Endothelial cell of hepatic sinusoid (primary cell): ENCODE data around the gene ZNF491.
"Not testable (repeated sequence)": the region's sequence is repeated elsewhere in the genome, so short reads cannot be mapped to it uniquely, and the experiment has no call there.

ENCODE experiments used
- in situ Hi-C: cut with HindIII; loops from 2 replicates; pipeline ENCODE4 v1.10.0; 2017; ENCODE audit warnings: low sequenced_read_pairs

Gene ZNF491

DNA sequence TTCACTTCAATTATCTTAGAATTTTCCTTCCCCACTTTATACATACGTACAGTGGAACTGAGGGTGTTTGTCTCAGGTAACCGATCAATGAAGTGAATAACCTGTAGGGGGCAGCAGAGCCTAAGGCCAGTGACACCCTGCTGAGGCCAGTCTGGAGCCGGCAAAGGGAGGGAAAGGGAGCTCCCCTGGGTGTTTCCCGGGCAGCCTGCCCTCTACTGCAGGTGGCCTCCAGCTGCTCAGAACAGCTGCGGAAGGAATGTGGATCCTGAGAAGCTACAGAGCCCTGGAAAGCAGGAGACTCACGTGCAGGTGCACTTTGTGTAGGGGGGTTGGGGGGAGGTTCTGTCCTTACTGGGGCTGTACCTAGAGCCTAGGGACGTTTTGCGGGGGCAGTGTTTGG is 832 bp upstream of the ZNF491 start:
- in situ Hi-C loops, result loop anchor here (5.0 kb wide), 2 partner anchors 50 to 90 kb away; partner anchors contain the start of gene ZNF439

DNA sequence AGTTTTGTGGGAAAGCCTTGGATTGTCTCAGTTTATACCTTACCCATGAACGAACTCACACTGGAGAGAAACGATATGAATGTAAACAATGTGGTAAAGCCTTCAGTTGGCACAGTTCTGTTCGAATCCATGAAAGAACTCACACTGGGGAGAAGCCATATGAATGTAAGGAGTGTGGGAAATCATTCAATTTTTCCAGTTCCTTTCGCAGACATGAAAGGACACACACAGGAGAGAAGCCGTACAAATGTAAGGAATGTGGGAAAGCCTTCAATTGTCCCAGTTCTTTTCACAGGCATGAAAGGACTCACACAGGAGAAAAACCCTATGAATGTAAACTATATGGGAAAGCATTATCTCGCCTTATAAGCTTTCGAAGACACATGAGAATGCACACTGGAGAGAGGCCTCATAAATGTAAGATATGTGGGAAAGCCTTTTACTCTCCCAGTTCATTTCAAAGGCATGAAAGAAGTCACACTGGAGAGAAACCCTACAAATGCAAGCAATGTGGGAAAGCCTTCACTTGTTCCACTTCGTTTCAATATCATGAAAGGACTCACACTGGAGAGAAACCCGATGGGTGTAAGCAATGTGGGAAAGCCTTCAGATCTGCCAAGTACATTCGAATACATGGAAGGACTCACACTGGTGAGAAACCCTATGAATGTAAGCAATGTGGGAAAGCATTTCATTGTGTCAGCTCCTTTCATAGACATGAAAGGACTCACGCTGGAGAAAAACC is 8.2 kb downstream of the ZNF491 start:
- in situ Hi-C loops, result no loop called here

DNA sequence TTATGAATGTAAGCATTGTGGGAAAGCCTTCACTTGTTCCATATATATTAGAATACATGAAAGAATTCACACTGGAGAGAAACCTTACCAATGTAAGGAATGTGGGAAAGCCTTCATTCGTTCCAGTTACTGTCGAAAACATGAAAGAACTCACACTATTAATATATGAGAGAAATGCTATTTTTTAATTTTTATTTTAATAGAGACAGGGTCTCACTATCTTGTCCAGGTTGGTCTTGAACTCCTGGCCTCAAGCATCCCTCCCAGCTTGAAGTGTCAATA is 8.7 kb downstream of the ZNF491 start:
- in situ Hi-C loops, result no loop called here

DNA sequence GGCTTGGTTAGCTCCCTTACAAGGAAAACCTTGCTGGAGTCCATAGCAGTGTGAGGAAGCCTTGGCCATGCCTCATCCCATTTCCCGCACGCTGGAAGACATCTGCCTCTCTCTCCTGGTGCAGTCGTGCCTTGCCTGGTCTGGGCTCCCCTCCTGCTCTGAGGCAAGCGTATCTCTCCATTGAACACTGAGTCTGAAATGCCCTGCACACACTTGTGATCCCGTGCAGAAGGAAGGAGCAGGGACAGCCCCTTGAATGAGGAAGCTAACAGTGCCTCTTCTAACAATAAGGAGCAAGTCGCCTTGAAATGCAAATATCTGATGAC is 15.3 kb downstream of the ZNF491 start:
- in situ Hi-C loops, result no loop called here

DNA sequence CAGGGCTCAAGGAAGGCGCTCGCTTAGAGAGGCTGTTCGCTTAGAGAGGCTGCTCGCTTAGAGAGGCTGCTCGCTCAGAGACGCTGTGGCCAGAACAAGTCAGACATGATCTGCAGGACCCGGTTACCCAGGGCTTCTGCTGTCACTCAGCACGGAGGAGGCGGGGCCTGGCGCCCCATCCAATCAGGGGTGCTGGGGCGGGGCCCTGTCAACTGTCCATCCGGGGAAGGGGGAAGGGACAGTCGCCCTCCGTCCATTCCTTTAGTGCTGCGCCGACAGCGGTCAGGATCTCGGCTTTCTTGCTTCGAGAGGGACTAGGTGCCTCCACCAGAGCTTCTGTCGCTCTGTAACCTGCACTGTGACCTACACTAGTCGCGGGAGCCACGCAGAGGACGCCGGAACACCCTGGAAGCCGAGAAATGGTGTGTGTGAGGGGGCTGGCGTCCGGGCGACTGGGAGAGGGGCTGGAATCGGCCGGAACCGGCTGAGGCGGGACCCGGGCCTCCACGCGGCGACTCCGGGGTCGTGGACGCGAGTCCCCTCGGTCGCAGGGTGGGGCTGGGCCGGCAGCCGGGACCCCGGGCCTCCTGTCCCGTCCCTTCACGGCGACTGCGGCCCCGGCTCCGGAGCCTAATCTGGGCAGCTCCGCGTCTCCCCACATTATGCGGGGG is 15.8 kb downstream of the ZNF491 start, which contains the start of gene ZNF440:
Gene ZNF440 (plus strand): TSS at position 245 of the 671 bp plus-strand sequence. CDS start 175 bp downstream, at position 420.
- in situ Hi-C loops, result no loop called here

DNA sequence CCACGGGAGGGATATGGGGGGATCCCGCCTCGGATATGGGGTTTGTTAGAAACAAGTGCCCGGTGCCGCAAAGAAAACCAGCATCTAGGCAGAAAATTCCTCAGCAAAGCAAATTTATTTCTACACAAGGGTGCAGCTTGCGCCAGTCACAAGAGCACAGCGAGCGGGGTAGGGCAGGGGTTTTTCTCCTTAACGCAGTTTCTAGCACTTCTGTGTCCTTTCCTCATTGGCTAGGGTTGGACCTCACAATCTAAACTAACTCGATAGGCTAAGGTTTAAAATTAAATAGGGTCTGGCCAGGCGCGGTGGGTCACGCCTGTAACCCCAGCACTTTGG is 16.3 kb downstream of the ZNF491 start:
- in situ Hi-C loops, result no loop called here

DNA sequence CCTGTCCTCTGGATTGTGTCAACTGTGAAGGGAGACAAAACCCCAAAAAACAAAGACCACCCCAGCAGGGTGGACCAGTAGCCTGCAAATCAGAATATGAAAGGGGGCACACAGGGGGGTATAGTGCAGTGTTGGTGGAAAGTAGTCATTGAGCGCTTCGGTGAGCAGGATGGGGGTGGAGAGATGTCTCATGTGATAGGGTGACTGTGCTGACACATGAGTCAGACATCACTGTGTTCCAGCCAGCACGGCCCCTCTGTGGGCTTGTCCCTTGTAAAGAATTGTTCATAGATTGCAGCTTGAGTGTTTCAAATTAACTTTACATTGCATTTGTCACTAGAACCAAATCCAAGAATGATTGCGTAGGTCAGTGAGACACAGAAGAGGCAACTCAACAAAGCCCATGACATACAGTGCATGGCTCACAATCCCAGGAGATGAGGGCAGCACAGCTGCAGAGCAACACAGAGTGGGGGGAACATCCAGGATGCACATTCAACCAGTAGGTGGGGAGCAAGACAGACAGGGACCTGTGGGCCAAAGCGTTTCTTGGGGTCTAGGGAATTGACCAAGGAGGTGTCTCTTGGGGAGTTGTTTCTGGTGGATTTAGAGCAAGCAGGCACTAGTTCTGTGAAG is 23.3 kb downstream of the ZNF491 start:
- in situ Hi-C loops, result no loop called here

DNA sequence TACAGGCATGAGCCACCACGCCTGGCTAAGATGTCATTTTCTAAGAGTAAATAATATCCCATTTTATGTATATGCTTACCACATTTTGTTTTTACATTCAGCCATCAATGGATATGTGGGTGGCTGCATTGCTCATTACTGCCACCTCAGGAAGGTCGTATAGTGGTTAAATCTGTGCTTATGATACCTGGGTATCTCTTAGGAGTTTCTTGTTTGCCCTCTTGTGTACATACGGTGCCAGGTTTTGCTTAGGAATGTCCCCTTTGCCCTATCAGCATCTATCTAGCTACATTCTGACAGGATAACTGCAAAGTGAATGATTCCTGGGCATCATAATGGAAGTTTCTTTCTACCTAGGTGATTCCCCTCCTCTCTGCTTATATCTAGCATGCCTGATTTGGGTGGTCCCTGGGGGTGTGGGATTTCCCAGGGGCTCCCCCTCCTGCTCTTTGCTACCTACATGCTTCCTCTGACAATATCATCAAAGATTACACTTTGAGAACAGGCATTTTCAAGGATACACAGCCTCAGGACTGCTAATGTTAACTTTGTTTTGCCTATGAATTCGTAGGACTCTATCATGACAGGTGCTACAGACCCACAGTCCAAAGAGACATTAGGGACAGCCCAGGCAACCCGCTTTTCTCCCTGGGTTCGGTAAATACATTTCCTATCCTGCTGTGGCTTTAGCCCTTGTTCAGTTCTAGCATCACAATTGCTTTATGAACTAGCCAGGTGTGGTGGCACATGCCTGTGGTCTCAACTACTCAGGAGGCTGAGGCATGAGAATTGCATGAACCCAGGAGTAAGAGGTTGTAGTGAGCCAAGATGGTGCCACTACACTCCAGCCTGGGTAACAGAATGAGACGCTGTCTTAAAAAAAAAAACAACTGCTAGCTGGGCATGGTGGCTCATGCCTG is 30.9 kb downstream of the ZNF491 start:
- in situ Hi-C loops, result not testable (repeated sequence)

DNA sequence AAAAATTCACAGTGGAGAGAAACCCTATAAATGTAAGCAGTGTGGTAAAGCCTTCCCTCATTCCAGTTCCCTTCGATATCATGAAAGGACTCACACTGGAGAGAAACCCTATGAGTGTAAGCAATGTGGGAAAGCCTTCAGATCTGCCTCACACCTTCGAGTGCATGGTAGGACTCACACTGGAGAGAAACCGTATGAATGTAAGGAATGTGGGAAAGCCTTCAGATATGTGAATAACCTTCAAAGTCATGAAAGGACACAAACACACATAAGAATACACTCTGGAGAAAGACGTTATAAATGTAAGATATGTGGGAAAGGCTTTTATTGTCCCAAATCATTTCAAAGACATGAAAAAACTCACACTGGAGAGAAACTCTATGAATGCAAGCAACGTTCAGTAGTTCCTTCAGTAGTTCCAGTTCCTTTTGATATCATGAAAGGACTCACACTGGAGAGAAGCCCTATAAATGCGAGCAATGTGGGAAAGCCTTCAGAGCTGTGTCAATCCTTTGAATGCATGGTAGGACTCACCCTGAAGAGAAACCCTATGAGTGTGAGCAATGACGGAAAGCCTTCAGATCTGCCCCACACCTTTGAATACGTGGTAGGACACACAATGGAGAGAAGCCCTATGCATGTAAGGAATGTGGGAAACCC is 34.1 kb downstream of the ZNF491 start:
- in situ Hi-C loops, result no loop called here

DNA sequence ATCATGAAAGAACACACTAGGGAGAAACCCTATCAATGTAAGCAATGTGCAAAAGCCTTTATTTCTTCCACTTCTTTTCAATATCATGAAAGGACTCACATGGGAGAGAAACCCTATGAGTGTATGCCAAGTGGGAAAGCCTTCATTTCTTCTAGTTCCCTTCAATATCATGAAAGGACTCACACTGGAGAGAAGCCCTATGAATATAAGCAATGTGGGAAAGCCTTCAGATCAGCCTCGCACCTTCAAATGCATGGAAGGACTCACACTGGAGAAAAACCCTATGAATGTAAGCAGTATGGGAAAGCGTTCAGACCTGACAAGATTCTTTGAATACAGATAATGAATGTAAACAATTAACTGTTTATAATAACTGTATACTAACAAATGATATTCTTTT is 35.2 kb downstream of the ZNF491 start:
- in situ Hi-C loops, result no loop called here

DNA sequence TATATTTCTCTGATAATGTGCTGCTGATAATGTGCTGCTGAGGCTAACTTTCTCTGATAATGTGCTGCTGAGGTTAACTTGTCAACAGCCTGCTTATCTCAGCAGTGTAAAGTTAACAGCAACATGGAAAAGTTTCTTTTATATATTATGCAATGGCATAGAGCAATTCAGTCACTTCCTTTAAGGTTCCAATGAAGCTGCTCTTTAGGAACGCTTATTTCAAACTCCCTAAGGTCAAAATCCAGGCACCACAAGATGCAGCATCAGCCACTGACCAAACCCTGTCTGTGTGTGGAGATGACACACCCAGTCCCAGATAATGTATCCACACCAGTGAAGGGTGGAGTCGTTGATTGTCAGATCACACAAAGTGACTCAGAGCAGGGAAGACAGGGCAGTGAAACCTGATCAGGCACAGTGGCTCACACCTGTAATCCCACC is 37.3 kb downstream of the ZNF491 start:
- in situ Hi-C loops, result not testable (repeated sequence)

DNA sequence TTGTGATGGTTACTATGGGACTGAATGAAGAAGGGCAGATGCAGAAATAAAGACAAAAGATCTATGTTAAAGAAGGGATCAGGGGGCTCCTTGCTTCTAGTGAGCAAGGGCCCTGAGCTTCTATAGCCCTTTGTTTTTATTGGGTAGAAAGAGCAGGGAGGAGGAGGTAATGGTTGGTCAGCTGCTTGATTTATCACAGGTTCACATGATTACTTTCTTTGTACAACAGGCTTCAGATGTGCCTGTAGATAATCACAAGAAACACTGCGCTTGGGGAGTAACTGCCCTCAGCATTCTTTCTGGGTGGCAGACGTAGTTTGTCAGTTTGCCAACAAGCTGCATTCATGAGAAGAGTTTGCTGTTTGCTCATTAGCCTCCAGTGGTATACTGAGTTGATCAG is 45.4 kb downstream of the ZNF491 start:
- in situ Hi-C loops, result no loop called here

DNA sequence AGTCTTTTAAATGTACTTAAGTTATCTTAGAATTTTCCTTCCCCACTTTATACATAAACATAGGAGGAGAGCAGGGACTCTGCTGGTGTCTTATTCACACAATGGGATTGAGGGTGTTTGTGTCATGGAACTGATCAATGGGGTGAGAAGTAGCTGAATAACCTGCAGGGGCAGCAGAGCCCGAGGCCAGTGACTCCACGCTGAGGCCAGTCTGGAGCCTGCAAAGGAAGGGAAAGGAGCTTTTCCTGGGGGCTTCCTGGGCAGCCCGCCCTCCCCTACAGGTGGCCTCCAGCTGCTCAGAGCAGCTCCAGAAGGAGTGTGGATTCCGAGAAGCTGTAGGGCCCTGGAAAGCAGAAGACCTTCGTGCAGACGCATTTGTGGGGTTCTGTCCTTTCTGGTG is 49.3 kb downstream of the ZNF491 start:
- in situ Hi-C loops, result loop anchor here (5.0 kb wide), 1 partner anchor 50 kb away; the partner anchor contains the start of gene ZNF491

DNA sequence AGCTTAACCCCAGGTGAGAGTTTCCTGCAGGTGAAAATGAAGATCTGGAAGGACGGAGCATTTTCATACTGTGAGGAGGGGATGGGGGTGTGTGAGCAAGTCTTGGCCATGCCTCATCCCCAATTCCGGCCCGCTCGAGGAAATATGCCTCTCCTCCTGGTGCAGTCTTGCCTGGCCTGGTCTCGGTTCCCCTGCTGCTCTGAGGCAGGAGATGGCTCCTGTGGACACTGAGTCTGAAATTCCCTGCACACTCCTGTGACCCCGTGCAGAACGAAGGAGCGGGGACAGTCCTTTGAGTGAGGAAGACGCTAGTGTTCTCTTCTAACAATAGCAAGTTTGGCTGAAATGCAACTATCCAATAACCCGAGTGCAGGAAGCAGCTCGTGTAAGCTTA is 49.9 kb downstream of the ZNF491 start:
- in situ Hi-C loops, result loop anchor here (5.0 kb wide), 1 partner anchor 51 kb away; the partner anchor contains the start of gene ZNF491

DNA sequence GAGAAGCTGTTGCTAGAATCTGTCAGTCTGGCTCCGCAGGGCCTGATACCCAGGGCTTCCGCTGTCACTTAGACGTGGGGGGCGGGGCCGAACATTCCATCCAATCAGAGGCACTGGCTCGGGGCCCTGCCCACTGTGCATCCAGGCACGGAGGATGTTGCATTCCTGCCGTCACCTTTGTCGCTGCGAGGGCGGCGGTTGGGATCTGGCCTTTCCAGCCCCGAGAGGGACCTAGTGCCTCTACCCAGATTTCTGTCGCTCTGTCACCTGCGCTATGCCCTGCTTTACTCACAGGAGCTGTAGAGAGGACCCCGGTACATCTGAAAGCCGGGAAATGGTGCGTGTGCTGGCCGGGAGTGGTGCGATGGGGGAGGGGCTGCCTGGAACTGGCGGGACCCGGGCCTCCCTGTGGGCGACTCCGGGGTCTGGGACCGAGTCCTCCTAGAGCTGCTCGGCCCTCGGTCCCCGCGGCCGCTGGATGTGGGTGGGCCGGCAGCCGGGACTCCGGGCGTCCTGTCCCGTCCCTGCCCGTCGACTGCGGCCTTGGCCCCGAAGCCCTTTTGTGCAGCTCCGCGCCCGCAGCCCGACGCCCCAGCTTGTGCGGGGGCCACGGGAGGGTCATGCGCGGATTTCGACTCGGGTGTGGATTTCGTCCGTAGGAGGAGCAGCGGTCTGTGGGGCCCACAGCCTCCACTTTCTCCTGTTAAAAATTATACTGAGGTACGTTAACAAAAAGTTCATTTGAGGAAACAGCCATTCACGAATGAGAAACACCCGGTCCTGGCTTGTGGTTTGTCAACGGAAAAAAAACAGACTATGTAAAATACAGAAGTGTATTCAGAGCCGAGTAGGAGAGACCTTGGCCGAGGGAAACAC is 50.5 kb downstream of the ZNF491 start, which contains the start of gene ZNF439:
Gene ZNF439 (plus strand): TSS at position 133 of the 876 bp plus-strand sequence. CDS start 142 bp downstream, at position 275.
- in situ Hi-C loops, result loop anchor here (5.0 kb wide), 1 partner anchor 52 kb away; the partner anchor contains the start of gene ZNF491

DNA sequence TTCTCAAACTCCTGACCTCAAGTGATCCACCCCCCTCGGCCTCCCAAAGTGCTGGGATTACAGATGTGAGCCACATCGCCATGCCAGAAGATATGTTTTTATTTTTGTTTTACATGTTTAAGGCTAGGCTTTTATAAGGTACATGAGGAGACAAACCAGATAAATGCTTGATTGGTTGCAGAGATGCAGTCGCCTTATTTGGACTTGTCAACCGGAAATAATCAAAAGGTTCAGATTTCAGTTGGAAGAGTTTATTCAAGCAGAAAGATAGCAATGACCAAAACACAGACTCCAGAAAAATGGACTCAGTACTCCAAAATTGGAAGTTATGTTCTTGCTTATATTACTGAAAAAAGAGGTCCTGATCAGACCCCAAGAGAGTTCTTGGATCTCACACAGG is 52.0 kb downstream of the ZNF491 start:
- in situ Hi-C loops, result not testable (repeated sequence)

DNA sequence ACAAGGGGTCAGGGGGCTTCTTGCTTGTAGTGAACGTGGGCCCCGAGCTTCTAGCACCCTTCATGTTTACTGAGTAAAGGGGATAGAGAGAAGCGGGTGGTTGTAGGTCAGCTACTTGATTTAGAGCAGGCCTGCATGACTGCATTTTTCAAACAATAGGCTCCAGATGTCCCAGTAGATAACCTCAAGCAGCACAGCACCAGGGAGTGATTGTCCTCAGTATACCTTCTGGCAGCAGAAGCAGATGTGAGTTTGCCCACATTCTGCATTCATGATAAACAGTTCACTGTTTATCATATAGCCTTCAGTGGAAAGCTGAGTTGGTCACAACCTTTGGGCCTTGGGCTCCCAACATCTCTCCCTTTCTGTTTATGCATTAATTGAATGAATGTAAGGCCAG is 55.0 kb downstream of the ZNF491 start:
- in situ Hi-C loops, result no loop called here

DNA sequence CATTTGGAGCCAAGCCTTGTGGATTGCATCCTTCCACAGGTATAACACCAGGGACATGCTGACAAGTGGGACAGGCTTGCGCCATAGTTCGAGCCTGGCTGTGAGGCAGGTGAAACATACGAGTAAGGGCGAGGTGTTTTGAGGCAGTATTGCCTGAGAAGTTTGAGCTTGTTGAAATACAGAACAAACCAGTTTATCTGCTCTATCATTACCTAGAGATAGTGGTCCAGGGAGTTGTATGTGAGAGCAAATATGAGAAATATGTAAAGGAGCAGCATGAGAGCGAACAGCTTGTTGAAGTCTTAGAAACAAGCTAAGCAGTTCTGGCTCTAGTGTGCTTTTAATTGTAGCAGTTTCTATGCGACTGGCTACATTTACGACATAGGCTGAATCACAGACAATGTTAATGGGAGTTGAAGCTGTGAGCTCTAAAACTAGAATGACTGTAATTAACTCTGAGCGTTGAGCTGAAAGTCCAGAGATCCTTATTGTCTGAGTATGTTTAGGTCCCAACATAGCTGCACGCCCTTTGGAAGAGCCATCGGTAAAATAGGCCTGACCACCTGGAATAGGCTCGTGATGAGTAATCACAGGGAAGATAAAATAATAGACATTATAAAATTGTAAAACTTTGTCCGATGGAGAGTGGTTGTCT is 58.4 kb downstream of the ZNF491 start:
- in situ Hi-C loops, result no loop called here
